Neural cell (in vitro differentiated cells): ENCODE measurements around the gene TP53I11. TPM values are rescaled to one million over a fixed set of nuclear protein-coding genes. Genes with fewer than 3 reads are reported as not detected.

Experiments used
- H2AFZ ChIP-seq: fragments of 200-600, 300-800 bp; sonication (generic), shearing (Covaris generic); 2 replicates; pipeline ENCODE4 v1.6.0; 2014; ENCODE audit warnings: low read depth, mild to moderate bottlenecking, antibody characterized with exemption, low read length, moderate library complexity
- H3F3A ChIP-seq: fragments of 200-600 bp; shearing (Covaris generic); 2 replicates; pipeline ENCODE4 v1.6.1; 2016; ENCODE audit warnings: mild to moderate bottlenecking, moderate library complexity, mixed read lengths, antibody characterized with exemption, low read length; ENCODE audit not compliant: insufficient read depth, poor library complexity, severe bottlenecking
- H3K27ac ChIP-seq: fragments of 200-600, 300-800 bp; sonication (generic), shearing (Covaris generic); 2 replicates; pipeline ENCODE4 v1.5.1; 2014; ENCODE audit warnings: mild to moderate bottlenecking, low read length, moderate library complexity
- H3K27me3 ChIP-seq: fragments of 300-800, 200-600 bp; sonication (generic), shearing (Covaris generic); 2 replicates; pipeline ENCODE4 v1.6.0; 2014; ENCODE audit warnings: mild to moderate bottlenecking, low read depth, low read length, moderate library complexity; ENCODE audit not compliant: insufficient read depth
- H3K36me3 ChIP-seq: fragments of 300-800, 200-600 bp; sonication (generic), shearing (Covaris generic); 2 replicates; pipeline ENCODE4 v1.5.1; 2014; ENCODE audit warnings: mild to moderate bottlenecking, antibody characterized with exemption, low read length, moderate library complexity; ENCODE audit not compliant: insufficient read depth
- H3K4me2 ChIP-seq: fragments of 300-800, 200-600 bp; sonication (generic), shearing (Covaris generic); 2 replicates; pipeline ENCODE4 v1.6.0; 2014; ENCODE audit warnings: mild to moderate bottlenecking, low read length
- H3K4me3 ChIP-seq: fragments of 300-800, 200-600 bp; sonication (generic), shearing (Covaris generic); 2 replicates; pipeline ENCODE4 v1.5.1; 2014; ENCODE audit warnings: mild to moderate bottlenecking, low read length, moderate library complexity
- H3K79me2 ChIP-seq: fragments of 200-600 bp; shearing (Covaris generic); replicated peaks from 2 replicates; pipeline ENCODE4 v1.6.0; 2014; ENCODE audit warnings: mild to moderate bottlenecking, low read length, moderate library complexity; ENCODE audit not compliant: insufficient read depth
- H3K9ac ChIP-seq: fragments of 300-800, 200-600 bp; sonication (generic), shearing (Covaris generic); 2 replicates; pipeline ENCODE4 v1.6.1; 2016; ENCODE audit warnings: mild to moderate bottlenecking, low read length, mixed read lengths
- H3K9me2 ChIP-seq: fragments of 200-600 bp; shearing (Covaris generic); 2 replicates; pipeline ENCODE4 v1.6.1; 2016; ENCODE audit warnings: mild to moderate bottlenecking, low read length, mixed read lengths; ENCODE audit not compliant: insufficient read depth
- H3K9me3 ChIP-seq: fragments of 200-600, 300-800 bp; sonication (generic), shearing (Covaris generic); 2 replicates; pipeline ENCODE4 v1.6.1; 2016; ENCODE audit warnings: mild to moderate bottlenecking, mixed run types, low read length, moderate library complexity, mixed read lengths
- H4K20me1 ChIP-seq: fragments of 200-600 bp; shearing (Covaris generic); 2 replicates; pipeline ENCODE4 v1.6.1; 2016; ENCODE audit warnings: mild to moderate bottlenecking, mixed run types; ENCODE audit not compliant: insufficient read depth
- CTCF ChIP-seq: fragments of 450-650 bp; IDR thresholded peaks from 2 replicates; pipeline ENCODE4 v1.5.1; 2014; ENCODE audit warnings: antibody characterized with exemption, mild to moderate bottlenecking, moderate library complexity; ENCODE audit not compliant: poor library complexity, severe bottlenecking
- EP300 ChIP-seq: fragments of 450-650 bp; conservative IDR thresholded peaks from 2 replicates; pipeline ENCODE4 v1.6.1; 2014; ENCODE audit warnings: antibody characterized with exemption, mild to moderate bottlenecking, moderate library complexity; ENCODE audit not compliant: poor library complexity, severe bottlenecking
- EZH2 ChIP-seq: fragments of 200-600, 300-800 bp; shearing (Covaris generic), sonication (generic); IDR thresholded peaks from 2 replicates; pipeline ENCODE4 v1.6.1; 2014; ENCODE audit warnings: antibody characterized with exemption, low read length, borderline replicate concordance, mild to moderate bottlenecking; ENCODE audit not compliant: insufficient read depth, poor library complexity, severe bottlenecking
- MXI1 ChIP-seq: fragments of 450-650 bp; conservative IDR thresholded peaks from 2 replicates; pipeline ENCODE4 v1.6.1; 2014; ENCODE audit warnings: antibody characterized with exemption, mild to moderate bottlenecking; ENCODE audit not compliant: poor library complexity, severe bottlenecking
- POLR2AphosphoS5 ChIP-seq: IDR thresholded peaks from 2 replicates; pipeline ENCODE4 v1.6.1; 2012
- RAD21 ChIP-seq: fragments of 450-650 bp; conservative IDR thresholded peaks from 2 replicates; pipeline ENCODE4 v1.6.1; 2014; ENCODE audit warnings: antibody characterized with exemption, mild to moderate bottlenecking, moderate library complexity
- REST ChIP-seq: IDR thresholded peaks from 2 replicates; pipeline ENCODE4 v1.6.1; 2012; ENCODE audit warnings: borderline replicate concordance
- SMC3 ChIP-seq: fragments of 450-650 bp; conservative IDR thresholded peaks from 2 replicates; pipeline ENCODE4 v1.6.1; 2014; ENCODE audit warnings: antibody characterized with exemption, mild to moderate bottlenecking, moderate library complexity; ENCODE audit not compliant: poor library complexity
- TAF1 ChIP-seq: IDR thresholded peaks from 2 replicates; pipeline ENCODE4 v1.6.1; 2012; ENCODE audit warnings: low read depth
- polyA plus RNA-seq: library from polyadenylated mRNA; depleted of rRNA; stranded (reverse); fragments of >200 nt; gene quantifications from 2 replicates; pipeline ENCODE4 v1.2.3, GENCODE V29; 2014

TP53I11 gene
- polyA plus RNA-seq, 1 donor from 2014 or later: 30.0 TPM

- H3K27me3 ChIP-seq: no peaks in the 10 kb centered on the region
- H3K9me2 ChIP-seq: no peaks in the 10 kb centered on the region
- no peaks in the 10 kb centered on the region for H3K79me2 ChIP-seq
- H3K4me3 ChIP-seq: no peak overlapping the region
- H3K9ac ChIP-seq: no peak overlapping the region
- no peak for TF ChIP-seq EP300
- TF ChIP-seq EZH2: no peak
- TF ChIP-seq TAF1: no peak
- TF ChIP-seq POLR2AphosphoS5: no peak
- no peak for TF ChIP-seq MXI1
- no peaks in the 10 kb centered on the region for H3K36me3 ChIP-seq
- no peak overlapping the region for H3K4me2 ChIP-seq
- H3F3A ChIP-seq: no peaks in the 10 kb centered on the region
- no peaks in the 10 kb centered on the region for H4K20me1 ChIP-seq
- H3K9me3 ChIP-seq: no peaks in the 10 kb centered on the region
- H3K27ac ChIP-seq: no peak overlapping the region
- H2AFZ ChIP-seq: no peak overlapping the region
Observed at GRCh38 chr11:44957776-44958564, 7.3 kb upstream of the TP53I11 start.

- H4K20me1 ChIP-seq: no peaks in the 10 kb centered on the region
- no peaks in the 10 kb centered on the region for H3F3A ChIP-seq
- peak; percentile 10 for TF ChIP-seq RAD21
- TF ChIP-seq SMC3: no peak
- peak; percentile 35 for TF ChIP-seq EP300
- no peak for TF ChIP-seq MXI1
- TF ChIP-seq CTCF: peak; percentile 35
- TF ChIP-seq TAF1: no peak
- no peak for TF ChIP-seq EZH2
- H3K9ac ChIP-seq: peak overlapping the region; percentile 60
- peak overlapping the region; percentile 4 for H3K4me2 ChIP-seq
- H3K36me3 ChIP-seq: no peaks in the 10 kb centered on the region
- no peaks in the 10 kb centered on the region for H3K79me2 ChIP-seq
- H3K4me3 ChIP-seq: peak overlapping the region; percentile 38
- H3K27ac ChIP-seq: peak overlapping the region; percentile 50
- H3K9me3 ChIP-seq: no peaks in the 10 kb centered on the region
- no peaks in the 10 kb centered on the region for H3K27me3 ChIP-seq
- H2AFZ ChIP-seq: peak overlapping the region; percentile 47
- H3K9me2 ChIP-seq: no peaks in the 10 kb centered on the region
Observed at GRCh38 chr11:44957040-44957515, 6.4 kb upstream of the TP53I11 start.

GRCh38 chr11:44955015-44955738 lies 4.5 kb upstream of the TP53I11 start:
- Histone ChIP-seq H3K4me2 (no peak overlapping the region), H3K27ac (no peak overlapping the region)
- no peak for TF ChIP-seq EP300
- TF ChIP-seq RAD21: no peak
- TF ChIP-seq MXI1: no peak
- no peak for TF ChIP-seq CTCF
- no peak for TF ChIP-seq POLR2AphosphoS5
- no peak for TF ChIP-seq EZH2
- TF ChIP-seq TAF1: no peak
- TF ChIP-seq SMC3: no peak
- no peak for TF ChIP-seq REST

More at GRCh38 chr11:44955015-44955738, 4.5 kb upstream of the TP53I11 start:
- Histone ChIP-seq H4K20me1 (no peaks in the 10 kb centered on the region), H3K79me2 (peaks cover 2% of the 10 kb centered on the region), H3K9me3 (no peaks in the 10 kb centered on the region), H3K4me3 (no peak overlapping the region), H3K9ac (no peak overlapping the region), H3F3A (no peaks in the 10 kb centered on the region), H3K9me2 (no peaks in the 10 kb centered on the region), H3K27me3 (no peaks in the 10 kb centered on the region), H2AFZ (no peak overlapping the region), H3K36me3 (no peaks in the 10 kb centered on the region)
